ENCODE results near the gene CNKSR3. TPM values are rescaled to one million over a fixed set of nuclear protein-coding genes. Genes with fewer than 3 reads are reported as not detected.

CNKSR3 gene
- total RNA-seq, 1 donor from 2014 or later, result 0.20 TPM

GRCh38 chr6:154402081-154402780 is 108.3 kb downstream of the CNKSR3 start:
- no peaks in the 10 kb centered on the region for H3K36me3 Mint-ChIP-seq (ENCODE audit: low read depth)
- H3K27me3 Mint-ChIP-seq, result peaks cover 2% of the 10 kb centered on the region
- no peak overlapping the region for H3K4me3 Mint-ChIP-seq
- ChIA-PET CTCF (interaction anchor here (0.6 kb wide), 1 partner anchor 1372 kb away, joined by 4 read pairs; no protein-coding TSS in a partner anchor), POLR2A (no interaction called here)
- no peak overlapping the region for H3K27ac Mint-ChIP-seq
- ATAC-seq (ENCODE audit: low read depth), result no peak
- no peaks in the 10 kb centered on the region for H3K9me3 Mint-ChIP-seq
- DNase-seq, result no peak
- intact Hi-C loops (cut with micrococcal nuclease), result no loop called here
- H3K4me1 Mint-ChIP-seq, result no peaks in the 10 kb centered on the region
- no peak for TF ChIP-seq CTCF (IDR thresholded peaks at IDR 0.05)

GRCh38 chr6:154399097-154399496 is 111.4 kb downstream of the CNKSR3 start:
- intact Hi-C loops (cut with micrococcal nuclease), result no loop called here
- peaks cover 4% of the 10 kb centered on the region for H3K27me3 Mint-ChIP-seq
- H3K27ac Mint-ChIP-seq, result no peak overlapping the region
- H3K9me3 Mint-ChIP-seq, result no peaks in the 10 kb centered on the region
- ATAC-seq (ENCODE audit: low read depth), result no peak
- no peak overlapping the region for H3K4me3 Mint-ChIP-seq
- ChIA-PET POLR2A (no interaction called here), CTCF (no interaction called here)
- no peaks in the 10 kb centered on the region for H3K4me1 Mint-ChIP-seq
- no peak for TF ChIP-seq CTCF (IDR thresholded peaks at IDR 0.05)
- DNase-seq, result no peak
- H3K36me3 Mint-ChIP-seq (ENCODE audit: low read depth), result no peaks in the 10 kb centered on the region

GRCh38 chr6:154397491-154398195 is 112.8 kb downstream of the CNKSR3 start:
- H3K4me1 Mint-ChIP-seq, result no peaks in the 10 kb centered on the region
- no peaks in the 10 kb centered on the region for H3K9me3 Mint-ChIP-seq
- ChIA-PET CTCF (no interaction called here), POLR2A (no interaction called here)
- intact Hi-C loops (cut with micrococcal nuclease), result no loop called here
- H3K27ac Mint-ChIP-seq, result no peak overlapping the region
- no peak overlapping the region for H3K4me3 Mint-ChIP-seq
- ATAC-seq (ENCODE audit: low read depth), result no peak
- TF ChIP-seq CTCF (IDR thresholded peaks at IDR 0.05), result no peak
- DNase-seq, result no peak
- H3K27me3 Mint-ChIP-seq, result peaks cover 4% of the 10 kb centered on the region
- no peaks in the 10 kb centered on the region for H3K36me3 Mint-ChIP-seq (ENCODE audit: low read depth)

- POLR2A ChIA-PET, result no interaction called here
- Mint-ChIP-seq H3K27ac (no peak overlapping the region), H3K9me3 (no peaks in the 10 kb centered on the region), H3K36me3 (ENCODE audit: low read depth) (no peaks in the 10 kb centered on the region), H3K4me3 (no peak overlapping the region), H3K27me3 (peaks cover 4% of the 10 kb centered on the region), H3K4me1 (no peaks in the 10 kb centered on the region)
- DNase-seq (no peak), ATAC-seq (ENCODE audit: low read depth) (no peak)
- CTCF ChIA-PET, result no interaction called here
- TF ChIP-seq CTCF (IDR thresholded peaks at IDR 0.05), result no peak
- intact Hi-C loops (cut with micrococcal nuclease), result no loop called here
Measured at GRCh38 chr6:154395878-154396277, 114.6 kb downstream of the CNKSR3 start.

- no peaks in the 10 kb centered on the region for H3K4me1 Mint-ChIP-seq
- CTCF ChIA-PET, result no interaction called here
- TF ChIP-seq CTCF (IDR thresholded peaks at IDR 0.05), result no peak
- H3K4me3 Mint-ChIP-seq, result no peak overlapping the region
- no peaks in the 10 kb centered on the region for H3K9me3 Mint-ChIP-seq
- H3K27ac Mint-ChIP-seq, result no peak overlapping the region
- no peak for ATAC-seq (ENCODE audit: low read depth)
- POLR2A ChIA-PET, result no interaction called here
- H3K27me3 Mint-ChIP-seq, result peaks cover 4% of the 10 kb centered on the region
- no peak for DNase-seq
- no peaks in the 10 kb centered on the region for H3K36me3 Mint-ChIP-seq (ENCODE audit: low read depth)
- intact Hi-C loops (cut with micrococcal nuclease), result no loop called here
Measured at GRCh38 chr6:154395316-154395715, 115.2 kb downstream of the CNKSR3 start.
